HL-60 (cell line): ENCODE data around the gene SKA3.

Source experiments
- POLR2AphosphoS5 ChIP-seq: IDR thresholded peaks from 2 replicates; pipeline ENCODE4 v1.6.1; 2012; ENCODE audit warnings: low read depth
- TF ChIP-seq, protein P1 (sequence below): IDR thresholded peaks from 2 replicates; pipeline ENCODE4 v1.6.1; 2012; ENCODE audit warnings: low read depth; ENCODE audit not compliant: insufficient replicate concordance
- TF ChIP-seq, protein P2 (sequence below): IDR thresholded peaks from one replicate; pipeline ENCODE4 v1.5.1; 2011; ENCODE audit warnings: low read length, control low read depth, inconsistent platforms; ENCODE audit not compliant: insufficient read depth

DNA sequence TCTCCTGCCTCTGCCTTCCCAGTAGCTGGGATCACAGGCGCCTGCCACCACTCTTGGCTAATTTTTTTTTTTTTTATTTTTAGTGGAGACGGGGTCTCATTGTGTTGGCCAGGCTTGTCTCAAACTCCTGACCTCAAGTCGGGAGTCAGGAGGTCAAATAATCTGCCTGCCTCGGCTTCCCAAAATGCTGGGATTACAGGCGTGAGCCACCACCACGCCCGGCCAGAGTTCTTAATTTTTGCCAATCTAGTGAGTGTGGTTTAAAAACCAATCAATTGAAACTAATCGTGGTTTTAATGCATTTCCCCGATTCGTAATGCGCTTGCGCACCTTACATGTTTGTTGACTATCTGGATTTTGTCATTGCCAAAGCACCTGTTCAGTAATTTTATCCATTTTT lies 37.0 kb downstream of the SKA3 start:
- TF ChIP-seq, protein P1, sequence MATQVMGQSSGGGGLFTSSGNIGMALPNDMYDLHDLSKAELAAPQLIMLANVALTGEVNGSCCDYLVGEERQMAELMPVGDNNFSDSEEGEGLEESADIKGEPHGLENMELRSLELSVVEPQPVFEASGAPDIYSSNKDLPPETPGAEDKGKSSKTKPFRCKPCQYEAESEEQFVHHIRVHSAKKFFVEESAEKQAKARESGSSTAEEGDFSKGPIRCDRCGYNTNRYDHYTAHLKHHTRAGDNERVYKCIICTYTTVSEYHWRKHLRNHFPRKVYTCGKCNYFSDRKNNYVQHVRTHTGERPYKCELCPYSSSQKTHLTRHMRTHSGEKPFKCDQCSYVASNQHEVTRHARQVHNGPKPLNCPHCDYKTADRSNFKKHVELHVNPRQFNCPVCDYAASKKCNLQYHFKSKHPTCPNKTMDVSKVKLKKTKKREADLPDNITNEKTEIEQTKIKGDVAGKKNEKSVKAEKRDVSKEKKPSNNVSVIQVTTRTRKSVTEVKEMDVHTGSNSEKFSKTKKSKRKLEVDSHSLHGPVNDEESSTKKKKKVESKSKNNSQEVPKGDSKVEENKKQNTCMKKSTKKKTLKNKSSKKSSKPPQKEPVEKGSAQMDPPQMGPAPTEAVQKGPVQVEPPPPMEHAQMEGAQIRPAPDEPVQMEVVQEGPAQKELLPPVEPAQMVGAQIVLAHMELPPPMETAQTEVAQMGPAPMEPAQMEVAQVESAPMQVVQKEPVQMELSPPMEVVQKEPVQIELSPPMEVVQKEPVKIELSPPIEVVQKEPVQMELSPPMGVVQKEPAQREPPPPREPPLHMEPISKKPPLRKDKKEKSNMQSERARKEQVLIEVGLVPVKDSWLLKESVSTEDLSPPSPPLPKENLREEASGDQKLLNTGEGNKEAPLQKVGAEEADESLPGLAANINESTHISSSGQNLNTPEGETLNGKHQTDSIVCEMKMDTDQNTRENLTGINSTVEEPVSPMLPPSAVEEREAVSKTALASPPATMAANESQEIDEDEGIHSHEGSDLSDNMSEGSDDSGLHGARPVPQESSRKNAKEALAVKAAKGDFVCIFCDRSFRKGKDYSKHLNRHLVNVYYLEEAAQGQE: no peak
- TF ChIP-seq, protein P2, sequence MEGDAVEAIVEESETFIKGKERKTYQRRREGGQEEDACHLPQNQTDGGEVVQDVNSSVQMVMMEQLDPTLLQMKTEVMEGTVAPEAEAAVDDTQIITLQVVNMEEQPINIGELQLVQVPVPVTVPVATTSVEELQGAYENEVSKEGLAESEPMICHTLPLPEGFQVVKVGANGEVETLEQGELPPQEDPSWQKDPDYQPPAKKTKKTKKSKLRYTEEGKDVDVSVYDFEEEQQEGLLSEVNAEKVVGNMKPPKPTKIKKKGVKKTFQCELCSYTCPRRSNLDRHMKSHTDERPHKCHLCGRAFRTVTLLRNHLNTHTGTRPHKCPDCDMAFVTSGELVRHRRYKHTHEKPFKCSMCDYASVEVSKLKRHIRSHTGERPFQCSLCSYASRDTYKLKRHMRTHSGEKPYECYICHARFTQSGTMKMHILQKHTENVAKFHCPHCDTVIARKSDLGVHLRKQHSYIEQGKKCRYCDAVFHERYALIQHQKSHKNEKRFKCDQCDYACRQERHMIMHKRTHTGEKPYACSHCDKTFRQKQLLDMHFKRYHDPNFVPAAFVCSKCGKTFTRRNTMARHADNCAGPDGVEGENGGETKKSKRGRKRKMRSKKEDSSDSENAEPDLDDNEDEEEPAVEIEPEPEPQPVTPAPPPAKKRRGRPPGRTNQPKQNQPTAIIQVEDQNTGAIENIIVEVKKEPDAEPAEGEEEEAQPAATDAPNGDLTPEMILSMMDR: no peak
- TF ChIP-seq POLR2AphosphoS5: no peak
